Measurements from ENCODE around the gene TRIM69.
"Not testable (repeated sequence)": the region's sequence is repeated elsewhere in the genome, so short reads cannot be mapped to it uniquely, and the experiment has no call there.

TRIM69 gene

DNA sequence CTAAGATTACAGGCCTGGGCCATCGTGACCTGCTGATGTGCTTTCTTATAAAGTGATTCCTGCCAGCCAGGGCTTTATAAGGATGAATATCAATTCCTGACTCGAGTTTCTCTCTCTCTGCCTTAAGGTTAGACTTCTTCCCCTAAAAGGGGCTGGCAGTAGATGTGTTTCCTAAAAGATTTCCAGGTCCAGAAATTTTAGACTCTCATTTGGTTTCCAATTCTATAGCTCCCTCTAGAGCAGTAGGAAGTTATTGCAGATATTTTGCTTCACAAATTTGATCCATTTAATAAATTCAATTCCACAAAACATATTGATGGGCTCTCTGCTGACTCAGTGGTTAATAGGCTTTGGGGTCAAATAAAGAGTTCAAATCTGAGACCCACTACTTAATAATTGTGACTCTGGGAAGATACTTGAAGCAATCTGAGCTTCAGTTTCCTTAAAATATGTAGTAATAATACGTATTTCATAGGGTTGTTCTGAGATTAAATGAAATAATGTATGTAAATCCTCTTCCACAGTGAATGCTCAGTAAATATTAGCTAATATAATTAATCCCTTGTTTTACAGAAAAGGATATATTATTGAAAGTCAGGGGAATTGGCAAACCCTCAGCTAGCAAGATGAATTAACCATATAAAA, 2.1 kb downstream of the TRIM69 start:
- DNase-seq (ENCODE audit: low read depth in 4 of 4, low spot score in 1 of 4) = no peak

DNA sequence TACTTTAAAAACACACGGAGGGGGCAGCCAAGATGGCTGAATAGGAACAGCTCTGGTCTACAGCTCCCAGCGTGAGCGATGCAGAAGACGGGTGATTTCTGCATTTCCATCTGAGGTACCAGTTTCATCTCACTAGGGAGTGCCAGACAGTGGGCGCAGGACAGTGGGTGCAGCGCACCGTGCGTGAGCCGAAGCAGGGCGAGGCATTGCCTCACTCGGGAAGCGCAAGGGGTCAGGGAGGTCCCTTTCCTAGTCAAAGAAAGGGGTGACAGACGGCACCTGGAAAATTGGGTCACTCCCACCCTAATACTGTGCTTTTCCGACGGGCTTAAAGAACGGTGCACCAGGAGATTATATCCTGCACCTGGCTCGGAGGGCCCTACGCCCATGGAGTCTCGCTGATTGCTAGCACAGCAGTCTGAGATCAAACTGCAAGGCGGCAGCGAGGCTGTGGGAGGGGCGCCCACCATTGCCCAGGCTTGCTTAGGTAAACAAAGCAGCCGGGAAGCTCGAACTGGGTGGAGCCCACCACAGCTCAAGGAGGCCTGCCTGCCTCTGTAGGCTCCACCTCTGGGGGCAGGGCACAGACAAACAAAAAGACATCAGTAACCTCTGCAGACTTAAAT, 3.0 kb downstream of the TRIM69 start:
- not testable (repeated sequence) for DNase-seq (ENCODE audit: low read depth in 4 of 4, low spot score in 1 of 4)

DNA sequence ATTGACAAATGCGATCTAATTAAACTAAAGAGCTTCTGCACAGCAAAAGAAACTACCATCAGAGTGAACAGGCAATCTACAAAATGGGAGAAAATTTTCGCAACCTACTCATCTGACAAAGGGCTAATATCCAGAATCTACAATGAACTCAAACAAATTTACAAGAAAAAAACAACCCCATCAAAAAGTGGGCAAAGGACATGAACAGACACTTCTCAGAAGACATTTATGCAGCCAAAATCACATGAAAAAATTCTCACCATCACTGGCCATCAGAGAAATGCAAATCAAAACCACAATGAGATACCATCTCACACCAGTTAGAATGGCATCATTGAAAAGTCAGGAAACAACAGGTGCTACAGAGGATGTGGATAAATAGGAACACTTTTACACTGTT, 7.1 kb downstream of the TRIM69 start:
- not testable (repeated sequence) for DNase-seq (ENCODE audit: low read depth in 4 of 4, low spot score in 1 of 4)

DNA sequence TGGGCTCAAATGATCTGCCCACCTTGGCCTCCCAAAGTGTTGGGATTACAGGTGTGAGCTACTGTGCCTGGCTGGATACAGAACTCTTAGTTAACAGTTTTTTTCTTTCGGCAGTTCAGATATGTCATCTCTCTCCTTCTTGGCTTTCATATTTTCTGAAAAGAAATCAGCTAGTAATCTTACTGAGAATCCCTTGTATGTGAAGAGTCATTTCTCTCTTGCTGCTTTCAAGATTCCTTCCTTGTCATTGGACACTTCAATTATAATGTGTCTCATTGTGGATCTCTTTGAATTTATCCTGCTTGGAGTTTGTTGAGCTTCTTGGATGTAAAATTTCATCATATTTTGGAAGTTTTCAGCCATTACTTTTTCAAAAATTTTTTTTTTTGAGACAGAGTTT, 17.0 kb downstream of the TRIM69 start:
- no peak for DNase-seq (ENCODE audit: low read depth in 4 of 4, low spot score in 1 of 4)

DNA sequence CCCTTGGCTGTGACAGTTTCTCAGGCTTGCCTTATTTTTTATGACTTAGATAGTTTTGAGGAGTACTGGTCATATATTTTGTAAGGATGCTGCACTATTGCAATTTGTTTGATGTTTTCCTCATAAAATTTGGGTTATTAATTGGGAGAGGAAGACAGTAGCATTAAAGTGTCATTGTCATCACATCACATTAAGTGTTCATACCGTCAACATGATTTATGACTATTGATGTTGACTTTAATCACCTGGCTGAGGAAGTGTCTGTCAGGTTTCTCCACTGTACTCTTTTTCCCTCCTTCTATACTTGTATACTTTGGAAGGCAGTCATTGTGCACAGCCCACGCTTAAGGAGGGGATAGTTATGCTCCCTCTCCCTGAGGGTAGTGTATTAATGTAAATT, 26.9 kb downstream of the TRIM69 start:
- DNase-seq (ENCODE audit: low read depth in 4 of 4, low spot score in 1 of 4) = no peak

DNA sequence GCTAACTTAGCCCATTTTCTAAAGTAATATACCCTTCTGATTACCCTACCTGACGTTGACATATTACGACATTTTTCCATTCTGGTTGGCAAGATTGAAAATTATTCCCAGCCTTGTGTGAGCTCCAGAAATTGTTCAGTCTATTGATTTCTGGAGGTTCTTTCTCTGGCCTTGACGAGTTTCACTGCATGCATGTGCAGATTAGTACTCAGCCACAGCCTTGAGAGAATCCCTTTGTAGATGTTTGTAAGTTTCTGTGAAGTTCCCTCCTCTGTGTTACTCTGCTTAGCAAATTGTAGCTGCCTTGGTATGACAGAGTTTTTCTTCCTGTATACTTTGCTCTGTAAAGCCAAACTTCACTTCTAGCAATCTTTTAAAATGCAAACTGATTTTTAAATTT, 27.5 kb downstream of the TRIM69 start:
- DNase-seq (ENCODE audit: low read depth in 4 of 4, low spot score in 1 of 4) = no peak

DNA sequence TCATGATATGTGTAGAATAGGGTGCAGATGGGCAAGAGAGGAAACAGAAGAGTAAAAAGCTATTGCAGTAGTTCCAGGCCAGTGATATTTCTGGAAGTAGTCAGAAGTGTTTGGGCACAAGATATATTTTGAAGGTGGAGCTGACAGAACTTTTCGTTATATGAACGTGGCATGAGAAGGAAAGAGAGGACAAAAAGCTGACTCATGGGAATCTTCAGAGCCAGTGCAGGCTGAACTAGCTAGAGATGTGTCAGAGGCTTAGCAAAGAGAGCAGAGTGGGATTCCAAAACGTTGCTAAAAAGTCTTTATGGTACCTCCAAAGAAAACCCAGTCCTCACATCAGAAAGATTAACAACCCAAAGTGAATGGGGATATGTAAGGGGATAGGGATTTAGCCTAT, 28.7 kb downstream of the TRIM69 start:
- DNase-seq (ENCODE audit: low read depth in 4 of 4, low spot score in 1 of 4) = no peak

DNA sequence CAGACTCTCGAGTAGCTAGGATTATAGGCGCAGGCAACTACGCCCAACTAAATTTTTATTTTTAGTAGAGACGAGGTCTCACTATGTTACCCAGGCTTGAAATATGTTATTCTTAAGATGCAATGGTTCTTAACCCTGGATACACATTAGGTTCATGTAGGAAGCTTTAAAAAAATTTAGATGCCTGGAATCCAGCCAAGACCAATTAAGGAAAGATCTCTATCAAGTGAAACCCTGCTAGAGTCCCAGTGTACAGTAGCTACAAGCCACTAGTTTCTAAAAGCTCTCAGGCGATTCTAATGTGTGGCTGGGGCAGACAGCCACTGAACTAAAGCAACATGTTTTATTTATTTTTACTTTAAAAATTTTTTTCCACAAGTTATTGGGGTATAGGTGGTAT, 33.2 kb downstream of the TRIM69 start:
- DNase-seq (ENCODE audit: low read depth in 4 of 4, low spot score in 1 of 4) = no peak

DNA sequence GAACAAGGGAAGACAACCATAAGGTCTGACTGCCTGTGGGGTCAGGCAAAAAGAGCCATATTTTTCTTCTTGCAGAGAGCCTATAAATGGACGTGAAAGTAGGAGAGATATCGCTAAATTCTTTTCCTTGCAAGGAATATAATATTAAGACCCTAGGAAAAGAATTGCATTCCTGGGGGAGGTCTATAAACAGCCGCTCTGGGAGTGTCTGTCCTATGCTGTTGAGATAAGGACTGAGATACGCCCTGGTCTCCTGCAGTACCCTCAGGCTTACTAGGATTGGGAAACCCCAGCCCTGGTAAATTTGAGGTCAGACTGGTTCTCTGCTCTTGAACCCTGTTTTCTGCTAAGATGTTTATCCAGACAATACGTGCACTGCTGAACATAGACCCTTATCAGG, 34.4 kb downstream of the TRIM69 start:
- not testable (repeated sequence) for DNase-seq (ENCODE audit: low read depth in 4 of 4, low spot score in 1 of 4)

DNA sequence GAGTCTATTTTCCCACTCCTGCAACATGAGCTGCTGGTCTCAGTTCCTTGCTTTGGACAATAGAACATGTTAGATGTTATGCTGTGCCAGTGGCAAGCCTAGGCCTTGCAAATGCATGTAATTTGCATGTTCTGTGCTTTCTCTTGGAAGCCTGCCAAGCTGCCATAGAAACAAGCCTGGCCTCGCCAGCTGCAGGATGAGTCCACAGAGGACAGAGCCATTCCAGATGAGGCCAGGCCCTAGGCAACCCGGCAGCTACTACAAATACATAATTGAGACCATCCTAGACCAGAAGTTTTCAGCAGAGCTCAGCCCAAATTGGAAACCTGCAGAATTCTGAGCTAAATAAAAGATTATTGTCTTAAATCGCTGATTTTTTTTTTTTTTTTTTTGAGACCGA, 39.6 kb downstream of the TRIM69 start:
- no peak for DNase-seq (ENCODE audit: low read depth in 4 of 4, low spot score in 1 of 4)

DNA sequence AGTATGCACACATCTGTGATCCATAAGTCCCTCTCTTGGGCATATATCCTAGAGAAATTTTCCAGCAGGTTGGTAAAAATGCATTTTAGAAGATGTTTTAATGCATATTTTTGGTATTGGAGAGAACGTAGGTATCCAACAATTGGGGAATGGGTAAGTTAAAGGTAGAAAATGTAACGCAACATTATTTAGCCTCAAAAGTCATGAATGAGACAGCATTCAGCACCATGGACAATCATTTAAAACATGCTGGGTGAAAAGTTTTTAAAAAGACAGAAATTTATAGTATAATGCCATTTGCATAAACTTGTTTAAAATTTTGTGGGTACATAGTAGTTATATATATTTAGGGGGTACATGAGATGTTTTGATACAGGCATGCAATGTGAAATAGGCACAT, 43.4 kb downstream of the TRIM69 start:
- no peak for DNase-seq (ENCODE audit: low read depth in 4 of 4, low spot score in 1 of 4)

DNA sequence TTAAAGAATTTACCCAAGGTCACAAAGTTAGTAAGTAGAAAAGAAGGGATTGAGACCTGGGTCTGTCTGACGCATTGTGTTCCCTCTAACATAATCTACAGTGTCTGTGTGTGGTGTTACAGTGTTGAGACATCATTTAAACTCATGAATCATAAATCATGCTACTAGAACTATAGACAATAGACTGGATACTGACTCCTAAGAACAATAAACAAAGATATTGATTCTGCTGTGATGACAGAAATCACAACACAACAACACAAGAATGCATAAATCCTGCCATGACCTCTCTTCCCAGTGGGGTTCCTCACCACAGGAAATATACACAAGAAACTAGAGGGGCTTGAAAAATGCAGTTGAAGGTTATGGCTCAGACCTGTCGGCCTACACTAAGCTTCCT, 44.3 kb downstream of the TRIM69 start:
- no peak for DNase-seq (ENCODE audit: low read depth in 4 of 4, low spot score in 1 of 4)

DNA sequence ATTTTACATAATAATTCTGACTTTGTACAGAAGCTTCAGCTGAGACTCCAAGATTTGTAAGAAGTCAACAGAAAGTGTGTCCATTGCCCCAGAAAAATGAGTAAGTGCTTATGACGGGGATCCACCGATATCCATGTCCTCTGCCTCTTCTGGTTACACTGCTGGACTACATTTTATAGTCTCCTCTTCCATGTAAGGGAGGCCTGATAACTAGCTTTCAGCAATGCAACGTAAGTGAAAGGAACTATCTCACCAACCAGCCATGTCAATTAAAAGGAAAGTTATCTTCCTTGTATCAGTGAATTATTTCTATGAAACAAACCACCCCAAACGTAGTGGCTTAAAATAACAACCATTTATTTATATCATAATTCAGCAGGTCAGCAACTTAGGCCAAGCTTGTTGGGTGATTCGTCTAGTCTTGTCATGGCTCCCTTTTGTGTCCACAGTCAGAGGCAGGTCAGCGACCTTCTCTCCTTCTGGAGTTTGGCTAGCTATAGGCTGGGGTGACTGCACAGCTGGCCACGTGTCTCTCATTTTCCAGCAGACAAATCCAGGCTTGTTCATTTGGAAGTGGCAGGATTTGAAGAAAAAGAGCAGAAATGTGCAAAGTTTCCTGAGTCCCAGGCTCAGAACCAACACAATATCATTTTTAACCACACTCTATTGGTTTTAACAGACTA, 44.9 kb downstream of the TRIM69 start:
- no peak for DNase-seq (ENCODE audit: low read depth in 4 of 4, low spot score in 1 of 4)

DNA sequence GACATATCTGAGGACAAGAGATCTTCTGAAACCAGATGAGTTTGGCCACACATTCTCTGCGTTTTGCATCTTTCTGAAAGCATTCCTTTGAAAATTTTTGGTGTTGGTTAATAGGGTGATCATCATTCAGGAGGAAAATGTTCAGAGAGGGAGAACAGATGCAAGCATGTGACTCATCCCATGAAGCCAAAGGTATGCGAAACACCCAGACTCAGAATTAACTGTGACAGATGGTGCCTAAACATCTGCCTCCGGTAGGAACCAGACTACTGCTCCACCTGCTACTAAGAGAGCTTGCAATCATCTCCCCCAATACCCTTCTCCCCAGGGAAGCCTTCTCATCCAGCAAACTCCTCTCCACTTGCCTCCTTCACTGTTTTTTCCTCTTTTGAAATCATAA, 46.2 kb downstream of the TRIM69 start:
- no peak for DNase-seq (ENCODE audit: low read depth in 4 of 4, low spot score in 1 of 4)

DNA sequence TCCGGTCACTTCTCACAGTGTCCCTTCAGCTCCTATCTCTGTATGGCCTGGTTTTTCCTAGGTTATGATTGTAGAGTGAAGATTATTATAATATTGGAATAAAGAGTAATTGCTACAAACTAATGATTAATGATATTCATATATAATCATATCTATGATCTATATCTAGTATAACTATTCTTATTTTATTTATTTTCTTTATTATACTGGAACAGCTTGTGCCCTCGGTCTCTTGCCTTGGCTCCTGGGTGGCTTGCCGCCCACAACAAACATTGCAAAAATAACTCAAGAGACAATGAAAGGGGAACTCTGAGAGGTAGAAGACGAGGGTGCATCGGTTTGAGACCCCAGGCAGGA, 48.6 kb downstream of the TRIM69 start:
- DNase-seq (ENCODE audit: low read depth in 4 of 4, low spot score in 1 of 4) = not testable (repeated sequence)

DNA sequence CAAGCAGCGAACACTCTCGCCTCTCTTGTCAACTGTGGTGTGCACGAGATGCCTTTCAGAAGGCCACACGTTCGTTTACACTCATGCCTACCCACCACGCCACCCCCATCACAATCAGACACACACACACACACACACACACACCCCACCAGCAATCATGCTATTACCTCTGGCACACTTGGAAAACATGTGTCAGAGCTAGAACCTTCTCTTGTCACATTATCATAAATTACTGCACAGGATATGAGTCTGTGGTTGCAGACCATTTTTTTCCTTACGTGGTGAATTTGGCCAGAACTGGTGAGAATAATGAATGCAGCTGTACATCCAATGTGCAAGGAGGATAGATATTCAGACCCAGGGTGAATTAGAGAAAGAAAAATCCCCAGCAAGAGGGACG, 52.4 kb downstream of the TRIM69 start:
- peak; percentile 4 to 47 (median 20) for DNase-seq (ENCODE audit: low read depth in 4 of 4, low spot score in 1 of 4)

DNA sequence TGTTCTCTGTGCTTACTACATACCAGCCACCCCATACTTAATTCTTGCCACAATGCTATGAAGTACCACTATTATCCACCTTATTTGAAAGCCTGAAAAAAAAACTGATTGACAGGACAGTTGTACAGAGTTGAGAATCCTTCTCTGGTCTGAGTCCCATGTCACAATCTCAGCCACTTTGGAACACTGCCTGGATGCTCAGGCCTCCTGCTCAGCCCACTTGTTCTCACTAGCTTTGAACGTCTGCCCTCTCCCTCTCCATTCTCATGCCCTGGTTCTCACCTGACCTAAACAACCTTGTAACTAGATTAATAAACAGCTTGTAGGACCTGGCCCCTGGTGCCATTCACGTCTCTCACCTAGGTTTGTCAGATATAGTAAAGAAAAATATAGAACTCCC, 53.9 kb downstream of the TRIM69 start:
- no peak for DNase-seq (ENCODE audit: low read depth in 4 of 4, low spot score in 1 of 4)

DNA sequence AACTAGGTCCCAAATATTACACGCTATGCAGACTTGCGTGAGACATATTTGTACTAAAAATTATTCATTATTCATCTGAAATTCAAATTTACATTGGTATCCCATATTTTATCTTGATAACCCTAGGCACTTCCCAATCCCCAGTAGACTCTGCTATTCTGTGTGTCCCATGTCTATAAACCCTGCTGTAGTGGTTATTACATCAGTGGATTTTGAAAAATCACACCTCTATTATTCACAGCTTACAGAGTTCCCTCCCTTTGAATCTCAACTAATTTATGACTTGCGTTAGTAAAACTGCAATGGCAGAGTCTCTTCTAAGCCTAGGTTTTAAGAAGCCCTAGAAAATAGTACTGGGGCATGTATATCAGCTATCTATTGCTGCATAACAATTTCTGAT, 54.3 kb downstream of the TRIM69 start:
- DNase-seq (ENCODE audit: low read depth in 4 of 4, low spot score in 1 of 4) = no peak

DNA sequence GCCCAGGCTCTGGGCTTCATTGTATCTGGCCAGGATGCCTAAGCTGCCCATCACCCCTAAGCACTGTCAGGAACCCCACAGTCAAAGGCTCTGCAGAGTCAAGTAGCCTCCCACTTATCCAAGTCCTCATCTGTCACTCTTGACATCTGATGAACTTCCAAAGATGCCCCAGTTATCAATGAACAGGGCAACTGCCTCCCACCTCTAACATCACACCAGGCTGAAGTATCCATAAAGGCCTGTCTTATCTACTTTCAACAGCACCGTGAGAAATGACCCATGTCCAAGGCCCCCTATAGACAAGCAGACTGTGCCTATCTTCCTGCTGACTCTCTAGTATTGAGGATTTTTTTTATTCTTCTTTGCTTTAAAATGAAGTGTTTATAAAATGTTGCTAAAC, 56.4 kb downstream of the TRIM69 start:
- DNase-seq (ENCODE audit: low read depth in 4 of 4, low spot score in 1 of 4) = no peak

DNA sequence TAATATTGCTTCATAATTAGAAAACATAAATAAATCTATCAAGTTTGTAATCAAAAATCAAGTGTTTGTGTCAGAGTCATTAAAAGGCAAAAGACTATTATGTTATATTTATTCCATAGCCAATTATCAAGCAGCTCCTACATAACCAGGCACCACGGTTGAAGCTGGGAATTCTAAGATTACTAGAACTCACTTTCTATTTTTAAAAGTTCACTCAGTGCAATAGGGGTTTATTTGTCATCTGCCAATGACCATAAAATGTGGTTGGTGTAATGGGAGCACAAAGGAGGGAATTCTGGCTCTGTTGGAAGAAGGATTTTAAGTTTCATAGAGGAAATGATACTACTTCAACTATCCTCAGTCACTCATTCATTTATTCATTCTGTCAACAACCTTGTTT, 57.7 kb downstream of the TRIM69 start:
- DNase-seq (ENCODE audit: low read depth in 4 of 4, low spot score in 1 of 4) = no peak

DNA sequence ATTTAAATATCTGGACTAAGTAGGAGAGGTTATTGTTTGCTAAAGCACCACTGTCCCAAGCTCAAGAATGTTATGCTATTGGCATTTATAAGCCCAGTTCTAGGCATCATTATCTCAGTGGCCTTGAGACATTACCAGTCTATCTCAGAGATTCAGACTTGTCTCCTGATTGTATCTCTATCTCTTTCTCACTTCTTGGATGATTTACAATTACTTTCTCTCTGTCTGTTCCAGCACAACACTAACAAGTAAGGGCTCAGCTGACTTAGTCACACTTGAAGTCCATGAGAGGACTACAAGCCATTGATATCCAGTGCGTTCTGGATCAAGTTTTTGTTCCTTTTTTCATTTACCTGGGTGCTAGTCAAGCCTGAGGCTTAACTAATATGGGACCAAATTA, 60.2 kb downstream of the TRIM69 start:
- DNase-seq (ENCODE audit: low read depth in 4 of 4, low spot score in 1 of 4) = no peak

DNA sequence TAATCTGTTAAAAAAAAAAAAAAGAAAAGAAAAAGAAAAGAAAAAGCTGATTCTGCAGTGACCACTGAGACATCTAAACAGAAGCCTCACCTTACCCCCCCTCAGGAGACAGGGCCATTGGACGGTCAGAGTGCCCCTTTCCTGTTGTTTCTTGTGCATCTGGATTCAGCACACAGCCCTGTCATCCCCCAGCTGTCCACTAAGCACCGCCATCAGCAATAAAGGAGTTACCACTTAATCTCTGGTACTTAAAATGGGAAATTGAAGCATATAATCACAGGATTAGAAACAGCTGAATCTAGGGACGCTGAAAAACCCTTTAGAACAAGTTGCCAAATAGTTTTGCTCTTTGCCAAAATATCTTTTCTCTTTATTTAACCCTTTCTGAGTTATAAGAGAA, 62.5 kb downstream of the TRIM69 start:
- DNase-seq (ENCODE audit: low read depth in 4 of 4, low spot score in 1 of 4) = no peak

DNA sequence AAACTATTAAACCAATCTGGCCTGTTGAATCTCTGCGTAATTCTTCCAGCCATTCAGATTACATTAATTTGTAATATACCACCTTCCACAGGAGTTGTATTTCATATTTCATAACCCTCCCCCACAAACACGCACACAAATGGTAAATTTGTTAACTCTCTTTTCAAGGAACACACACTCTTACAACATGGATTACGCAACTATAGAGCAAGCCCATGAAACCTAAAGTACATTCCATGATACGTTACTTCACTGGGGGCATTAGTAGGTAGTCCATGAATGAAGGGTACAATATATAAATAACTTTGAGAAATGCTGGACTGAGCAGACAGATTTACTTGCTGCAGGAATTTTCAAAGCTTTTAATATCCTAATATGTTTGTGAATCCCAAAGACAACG, 65.0 kb downstream of the TRIM69 start:
- DNase-seq (ENCODE audit: low read depth in 4 of 4, low spot score in 1 of 4) = no peak

Measured in stimulated activated CD4-positive, alpha-beta T cell treated with anti-CD3 and anti-CD28 coated beads, Interleukin-1b, Interleukin-23, amount 100 ng/mL, for 24 hours (primary cell).